MM.1S (cell line): ENCODE data around the gene PRR15L.

Experiments used
- DNase-seq: peaks from one replicate; pipeline ENCODE4 v3.0.0-alpha.2; 2015
- H2AFZ ChIP-seq: fragments of 300-600 bp; sonication (generic); 2 replicates; pipeline ENCODE4 v1.6.0; 2016; ENCODE audit warnings: antibody characterized with exemption, low read length
- H3F3A ChIP-seq: fragments of 300-600 bp; sonication (generic); 2 replicates; pipeline ENCODE4 v1.6.1; 2016; ENCODE audit warnings: mild to moderate bottlenecking, antibody characterized with exemption, low read length, moderate library complexity, mixed read lengths; ENCODE audit not compliant: insufficient read depth
- H3K27ac ChIP-seq: fragments of 300-600 bp; sonication (generic); 2 replicates; pipeline ENCODE4 v1.5.1; 2016; ENCODE audit warnings: mild to moderate bottlenecking, low read length
- H3K27me3 ChIP-seq: fragments of 300-600 bp; sonication (generic); replicated peaks from 2 replicates; pipeline ENCODE4 v1.6.0; 2016; ENCODE audit warnings: low read length; ENCODE audit not compliant: insufficient read depth
- H3K36me3 ChIP-seq: fragments of 300-600 bp; sonication (generic); replicated peaks from 2 replicates; pipeline ENCODE4 v1.6.1; 2016; ENCODE audit warnings: mild to moderate bottlenecking, low read length, mixed read lengths; ENCODE audit not compliant: insufficient read depth
- H3K4me1 ChIP-seq: fragments of 300-600 bp; sonication (generic); 2 replicates; pipeline ENCODE4 v1.6.1; 2016; ENCODE audit warnings: low read length, mixed read lengths
- H3K4me2 ChIP-seq: fragments of 300-600 bp; sonication (generic); 2 replicates; pipeline ENCODE4 v1.6.0; 2016; ENCODE audit warnings: low read depth, low read length
- H3K4me3 ChIP-seq: fragments of 300-600 bp; sonication (generic); 2 replicates; pipeline ENCODE4 v1.5.1; 2016; ENCODE audit warnings: low read length, mixed read lengths
- H3K79me2 ChIP-seq: fragments of 300-600 bp; sonication (generic); 2 replicates; pipeline ENCODE4 v1.6.1; 2016; ENCODE audit warnings: mixed run types, low read length, mixed read lengths
- H3K9ac ChIP-seq: fragments of 300-600 bp; sonication (generic); 2 replicates; pipeline ENCODE4 v1.6.1; 2016; ENCODE audit warnings: low read length, mixed read lengths
- H3K9me2 ChIP-seq: fragments of 300-600 bp; sonication (generic); replicated peaks from 2 replicates; pipeline ENCODE4 v1.6.1; 2016; ENCODE audit warnings: mild to moderate bottlenecking, low read length, mixed read lengths; ENCODE audit not compliant: insufficient read depth
- H3K9me3 ChIP-seq: fragments of 300-600 bp; sonication (generic); replicated peaks from 2 replicates; pipeline ENCODE4 v1.6.1; 2016; ENCODE audit warnings: mild to moderate bottlenecking, low read length, mixed read lengths; ENCODE audit not compliant: insufficient read depth
- H4K20me1 ChIP-seq: fragments of 300-600 bp; sonication (generic); 2 replicates; pipeline ENCODE4 v1.6.1; 2016; ENCODE audit warnings: mild to moderate bottlenecking, low read length, moderate library complexity, mixed read lengths; ENCODE audit not compliant: insufficient read depth
- EZH2 ChIP-seq: fragments of 300-600 bp; sonication (generic); optimal IDR thresholded peaks from 2 replicates; pipeline ENCODE3; 2017; ENCODE audit warnings: low read depth, mild to moderate bottlenecking, antibody characterized with exemption, low read length, mixed read lengths
- EZH2phosphoT487 ChIP-seq: fragments of 300-600 bp; sonication (generic); IDR thresholded peaks from 2 replicates; pipeline ENCODE4 v1.6.1; 2018; ENCODE audit warnings: antibody characterized with exemption, low read length
- TF ChIP-seq, protein P1 (sequence below): fragments of 300-600 bp; sonication (generic); IDR thresholded peaks from 2 replicates; pipeline ENCODE4 v1.5.1; 2016; ENCODE audit warnings: antibody characterized with exemption, low read length, mixed read lengths

Gene PRR15L

DNA sequence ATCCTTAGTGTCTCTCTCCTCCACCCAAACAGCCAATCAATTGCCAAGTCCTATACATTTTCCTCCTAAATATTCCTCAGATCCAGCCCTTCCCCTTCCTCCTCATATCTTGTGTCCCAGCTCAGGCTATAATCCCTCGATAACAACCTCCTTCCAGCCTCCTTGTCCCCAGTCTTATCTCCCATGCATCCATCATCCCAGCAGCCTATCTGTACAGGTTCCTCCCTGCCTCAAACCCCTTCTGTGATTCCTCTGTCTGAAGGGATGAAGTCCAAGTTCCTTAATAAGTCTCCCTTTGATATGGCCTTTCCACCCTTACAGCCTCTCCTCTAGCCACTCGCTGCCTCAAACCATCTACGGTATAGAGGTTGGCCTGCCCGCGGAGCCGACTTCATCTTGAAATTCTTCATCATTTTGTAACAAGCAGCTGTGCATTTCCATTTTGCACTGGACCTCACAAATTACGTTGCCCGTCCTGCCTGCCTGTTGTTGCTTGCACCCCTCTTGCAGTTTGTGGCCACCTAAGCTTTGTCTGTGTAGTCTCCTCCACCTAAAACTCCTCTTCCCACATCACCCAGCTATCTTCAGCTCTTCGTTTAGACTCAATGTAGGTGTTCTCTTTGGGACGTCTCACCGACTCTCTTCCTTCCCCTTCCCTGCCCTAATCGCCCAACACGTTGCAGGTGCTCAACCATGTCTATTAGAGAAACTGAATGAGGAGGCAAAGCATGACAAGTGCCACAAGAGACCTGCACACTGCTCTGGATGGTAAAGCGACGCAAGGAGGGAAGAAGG, 12.4 kb upstream of the PRR15L start:
- H3K9me3 ChIP-seq = no peaks in the 10 kb centered on the region
- no peaks in the 10 kb centered on the region for H4K20me1 ChIP-seq
- H3K4me2 ChIP-seq = peak overlapping the region; percentile 79
- H3K4me3 ChIP-seq = peak overlapping the region; percentile 48
- H2AFZ ChIP-seq = peak overlapping the region; percentile 96
- peaks cover 17% of the 10 kb centered on the region for H3K4me1 ChIP-seq
- peak overlapping the region; percentile 3; the same call in 1 of the 2 replicates for H3K9ac ChIP-seq
- DNase-seq = no peak
- H3K27ac ChIP-seq = no peak overlapping the region
- no peaks in the 10 kb centered on the region for H3K27me3 ChIP-seq
- H3K36me3 ChIP-seq = no peaks in the 10 kb centered on the region
- TF ChIP-seq EZH2phosphoT487 (no peak), EZH2 (no peak)
- TF ChIP-seq, protein P1, sequence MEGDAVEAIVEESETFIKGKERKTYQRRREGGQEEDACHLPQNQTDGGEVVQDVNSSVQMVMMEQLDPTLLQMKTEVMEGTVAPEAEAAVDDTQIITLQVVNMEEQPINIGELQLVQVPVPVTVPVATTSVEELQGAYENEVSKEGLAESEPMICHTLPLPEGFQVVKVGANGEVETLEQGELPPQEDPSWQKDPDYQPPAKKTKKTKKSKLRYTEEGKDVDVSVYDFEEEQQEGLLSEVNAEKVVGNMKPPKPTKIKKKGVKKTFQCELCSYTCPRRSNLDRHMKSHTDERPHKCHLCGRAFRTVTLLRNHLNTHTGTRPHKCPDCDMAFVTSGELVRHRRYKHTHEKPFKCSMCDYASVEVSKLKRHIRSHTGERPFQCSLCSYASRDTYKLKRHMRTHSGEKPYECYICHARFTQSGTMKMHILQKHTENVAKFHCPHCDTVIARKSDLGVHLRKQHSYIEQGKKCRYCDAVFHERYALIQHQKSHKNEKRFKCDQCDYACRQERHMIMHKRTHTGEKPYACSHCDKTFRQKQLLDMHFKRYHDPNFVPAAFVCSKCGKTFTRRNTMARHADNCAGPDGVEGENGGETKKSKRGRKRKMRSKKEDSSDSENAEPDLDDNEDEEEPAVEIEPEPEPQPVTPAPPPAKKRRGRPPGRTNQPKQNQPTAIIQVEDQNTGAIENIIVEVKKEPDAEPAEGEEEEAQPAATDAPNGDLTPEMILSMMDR = no peak
- no peaks in the 10 kb centered on the region for H3K9me2 ChIP-seq
- peaks cover 25% of the 10 kb centered on the region for H3K79me2 ChIP-seq
- peaks cover 3% of the 10 kb centered on the region; the same call in 1 of the 2 replicates for H3F3A ChIP-seq

DNA sequence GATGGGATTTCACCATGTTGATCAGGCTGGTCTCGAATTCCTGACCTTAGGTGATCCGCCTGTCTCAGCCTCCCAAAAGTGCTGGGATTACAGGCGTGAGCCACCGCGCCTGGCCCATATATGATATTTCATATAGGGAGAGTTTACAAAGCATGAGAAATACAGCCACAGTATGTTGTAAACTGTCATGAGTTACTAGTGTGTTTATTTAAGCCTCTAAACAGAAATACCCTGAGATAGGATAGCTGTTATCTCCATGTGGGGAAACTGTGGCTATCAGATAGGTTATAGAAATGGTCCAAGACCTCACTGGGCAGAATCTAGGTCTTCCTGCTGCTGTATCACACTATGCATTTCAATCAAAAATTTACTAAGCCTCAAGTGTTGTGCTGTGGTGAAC, 11.2 kb upstream of the PRR15L start:
- Histone ChIP-seq H3K9me3 (no peaks in the 10 kb centered on the region), H3K79me2 (peaks cover 25% of the 10 kb centered on the region), H3F3A (peaks cover 3% of the 10 kb centered on the region; the same call in 1 of the 2 replicates), H4K20me1 (no peaks in the 10 kb centered on the region), H3K27ac (no peak overlapping the region), H3K27me3 (no peaks in the 10 kb centered on the region), H3K9me2 (no peaks in the 10 kb centered on the region), H3K9ac (no peak overlapping the region), H2AFZ (no peak overlapping the region), H3K4me1 (peaks cover 17% of the 10 kb centered on the region), H3K4me2 (no peak overlapping the region), H3K4me3 (no peak overlapping the region), H3K36me3 (no peaks in the 10 kb centered on the region)
- DNase-seq = no peak
- TF ChIP-seq, protein P1 = no peak
- TF ChIP-seq EZH2phosphoT487 (no peak), EZH2 (no peak)

DNA sequence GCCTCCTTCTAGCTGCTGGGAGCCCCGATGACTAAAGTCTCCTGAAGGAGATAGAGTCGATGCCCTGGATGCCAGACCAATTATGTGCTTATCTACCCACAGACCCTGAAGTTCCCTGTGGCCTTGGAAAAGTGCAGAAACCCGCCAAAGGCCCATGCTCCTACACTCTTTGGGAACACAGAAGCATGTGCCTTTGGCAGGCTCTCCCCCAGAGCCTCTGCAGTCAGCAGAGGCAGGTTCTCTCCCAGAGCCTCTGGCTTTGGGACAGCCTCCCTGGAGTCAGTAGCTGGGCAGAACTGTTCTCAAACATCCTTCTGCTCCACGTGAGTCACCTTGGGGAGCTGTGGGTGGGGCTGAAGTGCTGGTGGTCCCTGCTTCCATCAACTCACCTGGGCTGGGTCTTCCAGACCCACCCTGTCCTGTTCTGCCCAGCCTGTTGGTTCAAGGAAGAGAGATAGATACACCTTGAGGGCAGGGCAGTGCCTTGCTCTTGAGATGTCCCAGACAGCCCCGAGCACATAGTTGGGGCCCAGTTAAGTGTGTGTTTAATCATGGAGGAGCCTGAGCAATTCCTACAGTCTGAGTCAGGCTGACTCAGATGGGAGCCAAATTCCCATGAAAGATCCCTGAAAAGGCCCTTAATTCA, 10.0 kb upstream of the PRR15L start:
- Histone ChIP-seq H4K20me1 (no peaks in the 10 kb centered on the region), H2AFZ (no peak overlapping the region), H3K9ac (no peak overlapping the region), H3K4me2 (no peak overlapping the region), H3K36me3 (no peaks in the 10 kb centered on the region), H3K9me2 (no peaks in the 10 kb centered on the region), H3K4me1 (peaks cover 13% of the 10 kb centered on the region), H3K27me3 (no peaks in the 10 kb centered on the region), H3K27ac (no peak overlapping the region), H3K4me3 (no peak overlapping the region), H3F3A (peaks cover 3% of the 10 kb centered on the region; the same call in 1 of the 2 replicates), H3K9me3 (no peaks in the 10 kb centered on the region), H3K79me2 (peaks cover 18% of the 10 kb centered on the region)
- no peak for DNase-seq
- TF ChIP-seq EZH2 (no peak), EZH2phosphoT487 (no peak)
- TF ChIP-seq, protein P1 = no peak
